Measurements from ENCODE around the gene CES2.

The CES2 gene

GRCh38 chr16:66899310-66899944 lies 35.9 kb upstream of the CES2 start:
- no peaks in the 10 kb centered on the region for H3K36me3 ChIP-seq (replicated peaks in 1 of 2; ENCODE audit: control insufficient read depth in 2 of 2, insufficient read depth in 2 of 2, low read length in 2 of 2)
- no peak overlapping the region for H3K27ac ChIP-seq (replicated peaks; ENCODE audit: low read length)
- no peak overlapping the region for H2AK5ac ChIP-seq (ENCODE audit: low read depth, low read length)
- no peak overlapping the region for H2BK5ac ChIP-seq (ENCODE audit: low read length)
- no peak overlapping the region for H4K8ac ChIP-seq (ENCODE audit: low read depth, low read length)
- H3K18ac ChIP-seq (ENCODE audit: low read length) = no peak overlapping the region
- peak overlapping the region; percentile 58 for H3K23ac ChIP-seq (ENCODE audit: low read depth, low read length, poor library complexity)
- peak overlapping the region; percentile 17 for H3K4ac ChIP-seq (ENCODE audit: low read length)
- H2BK120ac ChIP-seq (ENCODE audit: low read depth, low read length) = no peak overlapping the region
- no peak overlapping the region for H3K9ac ChIP-seq (ENCODE audit: low read depth, low read length, poor library complexity)
- H2AFZ ChIP-seq (ENCODE audit: low read length) = peak overlapping the region; percentile 87
- H3K4me1 ChIP-seq (ENCODE audit: control insufficient read depth in 2 of 2, insufficient read depth in 1 of 2, low read depth in 1 of 2, low read length in 2 of 2) = peaks cover 6 to 20% of the 10 kb centered on the region in 2 donors
- no peak overlapping the region for H3K4me2 ChIP-seq (ENCODE audit: insufficient read depth, low read length, poor library complexity, severe bottlenecking)
- no peak overlapping the region for H2BK12ac ChIP-seq (ENCODE audit: low read length)
- H3K9me3 ChIP-seq (replicated peaks in 1 of 2; ENCODE audit: control insufficient read depth in 2 of 2, insufficient read depth in 1 of 2, low read depth in 1 of 2, low read length in 2 of 2) = no peaks in the 10 kb centered on the region
- no peak overlapping the region for H2BK15ac ChIP-seq (ENCODE audit: low read length)
- H3K4me3 ChIP-seq (ENCODE audit: low read length in 2 of 2) = no peak overlapping the region
- peaks cover 0 to 19% (median 0%) of the 10 kb centered on the region in 3 experiments for H3K27me3 ChIP-seq (ENCODE audit: control insufficient read depth in 3 of 3, insufficient read depth in 3 of 3, low read depth in 1 of 3, low read length in 3 of 3)
- H4K91ac ChIP-seq (ENCODE audit: low read depth, low read length, poor library complexity) = no peak overlapping the region
- no peaks in the 10 kb centered on the region for H3K79me1 ChIP-seq (ENCODE audit: low read depth, low read length)
- H3K14ac ChIP-seq (ENCODE audit: low read length) = no peak overlapping the region
- no peak for DNase-seq (ENCODE audit: low spot score)
- WGBS, 2 donors (ENCODE audit: extremely low coverage in 2 of 2, insufficient read length in 2 of 2, insufficient replicate concordance in 1 of 2) = no CpG with 5 or more reads among the region's 6 CpGs

GRCh38 chr16:66899945-66900710 lies 35.2 kb upstream of the CES2 start:
- Histone ChIP-seq H3K4me3 (ENCODE audit: low read length in 2 of 2) (no peak overlapping the region), H4K8ac (ENCODE audit: low read depth, low read length) (no peak overlapping the region), H3K27ac (replicated peaks; ENCODE audit: low read length) (no peak overlapping the region), H3K27me3 (ENCODE audit: control insufficient read depth in 3 of 3, insufficient read depth in 3 of 3, low read depth in 1 of 3, low read length in 3 of 3) (peaks cover 0 to 22% (median 0%) of the 10 kb centered on the region in 3 experiments), H2AK5ac (ENCODE audit: low read depth, low read length) (peak overlapping the region; percentile 5), H3K4me1 (ENCODE audit: control insufficient read depth in 2 of 2, insufficient read depth in 1 of 2, low read depth in 1 of 2, low read length in 2 of 2) (peaks cover 6 to 20% of the 10 kb centered on the region in 2 donors), H3K4ac (ENCODE audit: low read length) (no peak overlapping the region), H3K4me2 (ENCODE audit: insufficient read depth, low read length, poor library complexity, severe bottlenecking) (no peak overlapping the region), H3K9ac (ENCODE audit: low read depth, low read length, poor library complexity) (no peak overlapping the region), H2BK15ac (ENCODE audit: low read length) (no peak overlapping the region), H3K9me3 (replicated peaks in 1 of 2; ENCODE audit: control insufficient read depth in 2 of 2, insufficient read depth in 1 of 2, low read depth in 1 of 2, low read length in 2 of 2) (no peaks in the 10 kb centered on the region), H4K91ac (ENCODE audit: low read depth, low read length, poor library complexity) (no peak overlapping the region), H2BK120ac (ENCODE audit: low read depth, low read length) (no peak overlapping the region), H3K79me1 (ENCODE audit: low read depth, low read length) (no peaks in the 10 kb centered on the region), H3K23ac (ENCODE audit: low read depth, low read length, poor library complexity) (no peak overlapping the region), H2AFZ (ENCODE audit: low read length) (peak overlapping the region; percentile 87), H2BK5ac (ENCODE audit: low read length) (no peak overlapping the region), H3K18ac (ENCODE audit: low read length) (no peak overlapping the region), H3K14ac (ENCODE audit: low read length) (no peak overlapping the region), H2BK12ac (ENCODE audit: low read length) (no peak overlapping the region), H3K36me3 (replicated peaks in 1 of 2; ENCODE audit: control insufficient read depth in 2 of 2, insufficient read depth in 2 of 2, low read length in 2 of 2) (no peaks in the 10 kb centered on the region)
- DNase-seq (ENCODE audit: low spot score) = no peak
- no CpG with 5 or more reads among the region's 9 CpGs for WGBS, 2 donors (ENCODE audit: extremely low coverage in 2 of 2, insufficient read length in 2 of 2, insufficient replicate concordance in 1 of 2)

GRCh38 chr16:66900721-66901441 lies 34.4 kb upstream of the CES2 start:
- peak overlapping the region; percentile 87 for H2AFZ ChIP-seq (ENCODE audit: low read length)
- H3K4me2 ChIP-seq (ENCODE audit: insufficient read depth, low read length, poor library complexity, severe bottlenecking) = no peak overlapping the region
- no peak overlapping the region for H4K91ac ChIP-seq (ENCODE audit: low read depth, low read length, poor library complexity)
- H3K4me1 ChIP-seq (ENCODE audit: control insufficient read depth in 2 of 2, insufficient read depth in 1 of 2, low read depth in 1 of 2, low read length in 2 of 2) = peaks cover 6 to 20% of the 10 kb centered on the region in 2 donors
- peak overlapping the region; percentile 24 for H2BK15ac ChIP-seq (ENCODE audit: low read length)
- H3K9ac ChIP-seq (ENCODE audit: low read depth, low read length, poor library complexity) = no peak overlapping the region
- no peaks in the 10 kb centered on the region for H3K79me1 ChIP-seq (ENCODE audit: low read depth, low read length)
- H3K4me3 ChIP-seq (ENCODE audit: low read length in 2 of 2) = no peak overlapping the region
- no peak overlapping the region for H2BK120ac ChIP-seq (ENCODE audit: low read depth, low read length)
- no peak overlapping the region for H3K23ac ChIP-seq (ENCODE audit: low read depth, low read length, poor library complexity)
- H3K36me3 ChIP-seq (replicated peaks in 1 of 2; ENCODE audit: control insufficient read depth in 2 of 2, insufficient read depth in 2 of 2, low read length in 2 of 2) = no peaks in the 10 kb centered on the region
- H3K4ac ChIP-seq (ENCODE audit: low read length) = no peak overlapping the region
- no peak for DNase-seq (ENCODE audit: low spot score)
- H2AK5ac ChIP-seq (ENCODE audit: low read depth, low read length) = no peak overlapping the region
- no CpG with 5 or more reads among the region's 7 CpGs for WGBS, 2 donors (ENCODE audit: extremely low coverage in 2 of 2, insufficient read length in 2 of 2, insufficient replicate concordance in 1 of 2)
- H4K8ac ChIP-seq (ENCODE audit: low read depth, low read length) = no peak overlapping the region
- H2BK12ac ChIP-seq (ENCODE audit: low read length) = no peak overlapping the region
- no peak overlapping the region for H3K18ac ChIP-seq (ENCODE audit: low read length)
- no peak overlapping the region for H3K27ac ChIP-seq (replicated peaks; ENCODE audit: low read length)
- H3K9me3 ChIP-seq (replicated peaks in 1 of 2; ENCODE audit: control insufficient read depth in 2 of 2, insufficient read depth in 1 of 2, low read depth in 1 of 2, low read length in 2 of 2) = no peaks in the 10 kb centered on the region
- peaks cover 0 to 22% (median 0%) of the 10 kb centered on the region in 3 experiments for H3K27me3 ChIP-seq (ENCODE audit: control insufficient read depth in 3 of 3, insufficient read depth in 3 of 3, low read depth in 1 of 3, low read length in 3 of 3)
- no peak overlapping the region for H2BK5ac ChIP-seq (ENCODE audit: low read length)
- H3K14ac ChIP-seq (ENCODE audit: low read length) = no peak overlapping the region

GRCh38 chr16:66901626-66902025 lies 33.7 kb upstream of the CES2 start:
- Histone ChIP-seq H3K23ac (ENCODE audit: low read depth, low read length, poor library complexity) (no peak overlapping the region), H2BK120ac (ENCODE audit: low read depth, low read length) (no peak overlapping the region), H3K79me1 (ENCODE audit: low read depth, low read length) (no peaks in the 10 kb centered on the region), H3K14ac (ENCODE audit: low read length) (no peak overlapping the region), H4K8ac (ENCODE audit: low read depth, low read length) (no peak overlapping the region), H2AFZ (ENCODE audit: low read length) (no peak overlapping the region), H3K18ac (ENCODE audit: low read length) (peak overlapping the region; percentile 62), H2BK15ac (ENCODE audit: low read length) (peak overlapping the region; percentile 24), H3K4me3 (ENCODE audit: low read length in 2 of 2) (no peak overlapping the region), H3K27me3 (ENCODE audit: control insufficient read depth in 3 of 3, insufficient read depth in 3 of 3, low read depth in 1 of 3, low read length in 3 of 3) (peaks cover 0 to 24% (median 0%) of the 10 kb centered on the region in 3 experiments), H4K91ac (ENCODE audit: low read depth, low read length, poor library complexity) (no peak overlapping the region), H3K9me3 (replicated peaks in 1 of 2; ENCODE audit: control insufficient read depth in 2 of 2, insufficient read depth in 1 of 2, low read depth in 1 of 2, low read length in 2 of 2) (no peaks in the 10 kb centered on the region), H3K4ac (ENCODE audit: low read length) (no peak overlapping the region), H2BK5ac (ENCODE audit: low read length) (no peak overlapping the region), H2AK5ac (ENCODE audit: low read depth, low read length) (no peak overlapping the region), H3K9ac (ENCODE audit: low read depth, low read length, poor library complexity) (no peak overlapping the region), H2BK12ac (ENCODE audit: low read length) (no peak overlapping the region), H3K4me2 (ENCODE audit: insufficient read depth, low read length, poor library complexity, severe bottlenecking) (no peak overlapping the region), H3K27ac (replicated peaks; ENCODE audit: low read length) (no peak overlapping the region), H3K36me3 (replicated peaks in 1 of 2; ENCODE audit: control insufficient read depth in 2 of 2, insufficient read depth in 2 of 2, low read length in 2 of 2) (no peaks in the 10 kb centered on the region), H3K4me1 (ENCODE audit: control insufficient read depth in 2 of 2, insufficient read depth in 1 of 2, low read depth in 1 of 2, low read length in 2 of 2) (peaks cover 6 to 20% of the 10 kb centered on the region in 2 donors)
- DNase-seq (ENCODE audit: low spot score) = no peak
- no CpG with 5 or more reads among the region's 10 CpGs for WGBS, 2 donors (ENCODE audit: extremely low coverage in 2 of 2, insufficient read length in 2 of 2, insufficient replicate concordance in 1 of 2)
